Measurements from ENCODE around the gene NEDD9.

NEDD9 gene

DNA sequence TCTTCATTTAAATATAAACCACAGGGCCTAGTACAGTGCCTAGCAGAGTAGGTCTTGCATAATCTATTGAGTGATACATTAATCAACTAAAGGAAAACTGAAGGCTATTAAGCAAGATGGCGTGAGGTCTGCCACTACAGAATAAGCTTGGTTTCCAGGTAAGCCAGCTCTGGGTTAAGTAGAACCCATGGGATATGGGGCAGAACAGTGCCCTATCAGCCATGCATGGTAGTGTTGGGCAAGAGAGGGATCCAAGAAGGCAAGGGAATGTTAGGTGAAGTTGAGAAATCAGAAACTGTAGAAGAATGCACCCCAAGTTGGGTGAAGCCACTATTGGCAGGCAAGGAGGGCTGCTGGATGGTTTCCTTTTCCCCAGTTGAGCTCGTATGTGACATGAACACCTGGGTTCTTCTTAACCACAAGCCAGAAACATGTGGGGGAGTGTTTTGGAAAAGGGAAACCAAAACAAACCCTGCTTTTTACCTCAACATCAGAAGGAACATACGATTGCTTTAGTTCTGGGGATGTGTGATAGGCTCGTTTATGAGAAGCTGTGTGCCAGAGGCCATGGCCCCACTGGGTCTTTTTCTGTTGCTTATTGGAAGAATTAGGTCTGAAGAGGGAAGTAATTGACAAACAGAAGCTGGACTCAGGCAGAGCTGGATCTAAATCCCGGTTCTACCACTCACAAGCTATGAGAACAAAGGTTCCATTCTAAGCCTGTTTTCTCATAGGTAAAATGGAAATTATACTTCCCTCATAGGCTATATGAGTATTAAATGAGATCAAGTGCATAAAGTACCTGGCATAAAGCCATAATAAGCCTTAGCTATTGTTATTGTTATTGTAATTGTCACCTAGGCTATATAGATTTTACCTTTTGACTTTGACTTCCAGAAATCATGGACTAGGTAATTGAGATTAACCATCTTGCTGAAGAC lies 33.5 kb downstream of the NEDD9 start:
- TF ChIP-seq, protein P1, sequence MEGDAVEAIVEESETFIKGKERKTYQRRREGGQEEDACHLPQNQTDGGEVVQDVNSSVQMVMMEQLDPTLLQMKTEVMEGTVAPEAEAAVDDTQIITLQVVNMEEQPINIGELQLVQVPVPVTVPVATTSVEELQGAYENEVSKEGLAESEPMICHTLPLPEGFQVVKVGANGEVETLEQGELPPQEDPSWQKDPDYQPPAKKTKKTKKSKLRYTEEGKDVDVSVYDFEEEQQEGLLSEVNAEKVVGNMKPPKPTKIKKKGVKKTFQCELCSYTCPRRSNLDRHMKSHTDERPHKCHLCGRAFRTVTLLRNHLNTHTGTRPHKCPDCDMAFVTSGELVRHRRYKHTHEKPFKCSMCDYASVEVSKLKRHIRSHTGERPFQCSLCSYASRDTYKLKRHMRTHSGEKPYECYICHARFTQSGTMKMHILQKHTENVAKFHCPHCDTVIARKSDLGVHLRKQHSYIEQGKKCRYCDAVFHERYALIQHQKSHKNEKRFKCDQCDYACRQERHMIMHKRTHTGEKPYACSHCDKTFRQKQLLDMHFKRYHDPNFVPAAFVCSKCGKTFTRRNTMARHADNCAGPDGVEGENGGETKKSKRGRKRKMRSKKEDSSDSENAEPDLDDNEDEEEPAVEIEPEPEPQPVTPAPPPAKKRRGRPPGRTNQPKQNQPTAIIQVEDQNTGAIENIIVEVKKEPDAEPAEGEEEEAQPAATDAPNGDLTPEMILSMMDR (IDR thresholded peaks at IDR 0.05), result no peak

DNA sequence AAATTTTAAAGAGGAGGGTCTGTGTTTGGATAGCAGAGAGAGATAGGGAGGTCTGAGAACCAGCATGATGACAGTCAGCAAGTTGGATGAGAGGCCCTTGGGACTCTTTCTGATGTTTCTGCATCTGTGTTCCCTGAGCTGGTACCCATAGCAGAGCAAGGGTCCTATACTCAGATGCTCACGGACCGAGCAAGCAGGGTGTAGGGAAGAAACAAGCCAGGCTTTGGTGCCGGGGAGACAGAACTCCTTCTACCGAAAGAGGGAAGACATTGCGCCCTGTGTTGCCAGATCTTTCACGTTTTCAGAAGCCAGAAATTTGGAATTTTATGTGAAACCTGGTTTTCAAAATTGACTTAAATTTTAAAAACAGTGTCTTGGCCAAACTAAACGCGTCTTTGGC lies 34.6 kb downstream of the NEDD9 start:
- TF ChIP-seq, protein P1 (IDR thresholded peaks at IDR 0.05), result no peak

DNA sequence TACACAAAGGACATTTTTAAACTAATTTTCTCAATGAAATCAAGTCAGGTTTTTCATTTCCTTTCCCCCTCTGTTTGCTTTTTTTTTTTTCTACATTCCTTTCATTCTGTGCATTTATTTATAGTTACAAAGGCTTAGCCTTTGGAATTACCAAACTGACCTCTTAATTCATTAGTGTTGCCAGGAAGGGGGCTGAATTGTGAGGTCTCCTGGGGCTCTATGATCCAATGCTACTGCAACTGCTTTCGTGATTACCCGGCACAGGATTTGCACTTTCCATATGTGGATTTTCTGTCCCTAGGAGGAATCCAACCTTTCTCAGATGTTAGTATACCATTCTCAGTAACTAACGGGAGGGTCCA lies 35.3 kb downstream of the NEDD9 start:
- TF ChIP-seq, protein P1 (IDR thresholded peaks at IDR 0.05), result no peak

DNA sequence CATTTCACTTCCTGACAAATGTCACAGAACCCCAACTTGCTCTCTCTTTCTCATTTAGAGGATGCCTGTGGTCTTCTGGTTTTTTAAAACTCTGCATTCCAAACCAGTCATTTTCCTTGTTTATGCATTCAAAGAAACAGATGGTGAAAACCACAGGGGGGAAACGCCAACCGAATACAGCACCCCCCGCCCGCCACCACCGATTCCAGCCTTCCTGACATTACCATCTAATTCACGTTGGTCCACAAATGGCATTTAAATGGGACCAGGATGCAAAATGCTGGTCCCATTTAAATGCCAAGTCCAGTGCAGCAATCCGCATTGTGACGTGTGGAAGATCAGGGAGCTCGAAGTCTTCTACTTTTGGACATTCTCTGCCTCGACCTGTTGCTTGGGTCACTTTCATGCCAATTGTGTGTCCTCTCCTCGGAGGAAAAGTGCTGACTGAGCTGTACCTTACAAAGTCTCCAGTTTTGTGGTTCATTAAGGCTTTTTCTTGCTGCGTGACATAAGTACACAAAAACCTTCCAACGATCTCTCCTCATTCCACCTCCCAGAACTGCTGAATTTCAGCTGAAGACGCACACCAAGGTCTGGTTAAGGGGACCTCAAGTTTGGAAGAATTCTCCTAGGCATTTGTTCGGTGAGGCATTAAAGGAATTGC lies 35.8 kb downstream of the NEDD9 start:
- TF ChIP-seq, protein P1 (IDR thresholded peaks at IDR 0.05), result no peak

DNA sequence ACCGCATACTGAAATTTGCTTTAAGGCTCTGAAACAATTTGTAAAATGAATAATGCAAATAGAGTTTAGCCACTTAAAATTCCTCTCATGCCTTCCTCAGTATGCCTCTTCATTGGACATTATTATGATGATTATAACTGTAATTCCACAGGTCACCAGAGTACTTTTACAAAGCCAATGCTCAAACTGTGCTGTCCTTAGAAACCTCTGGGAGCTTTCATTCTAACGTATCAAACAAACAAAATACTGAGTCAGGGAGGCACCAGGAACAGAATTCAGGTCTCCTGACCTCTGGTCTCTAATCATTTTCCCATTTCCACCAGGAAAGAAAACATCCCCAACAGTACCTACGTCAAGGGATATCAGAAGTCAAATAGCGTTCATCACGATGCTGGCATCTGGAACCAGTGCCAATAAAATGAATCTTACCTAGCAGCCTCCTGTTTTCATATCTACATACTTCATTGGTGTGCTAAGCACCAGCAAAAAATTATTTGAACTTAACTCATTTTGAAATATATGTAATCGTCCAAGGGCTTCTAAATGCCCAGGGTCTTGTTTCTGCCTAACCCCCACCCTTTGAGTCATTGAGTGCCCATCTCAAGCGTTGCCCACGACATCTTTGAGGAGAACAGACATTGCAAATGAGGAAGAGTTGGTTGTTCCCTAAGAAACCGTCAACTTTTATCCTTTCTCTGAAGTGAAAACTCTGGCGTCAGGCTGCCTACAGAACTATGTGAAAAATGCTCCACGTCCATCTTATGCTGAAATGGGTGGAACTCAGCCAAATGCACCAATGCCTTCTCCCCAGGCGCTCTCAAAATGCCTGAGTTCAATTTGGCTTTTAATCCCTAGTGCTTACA lies 37.9 kb downstream of the NEDD9 start:
- TF ChIP-seq, protein P1 (IDR thresholded peaks at IDR 0.05), result no peak

DNA sequence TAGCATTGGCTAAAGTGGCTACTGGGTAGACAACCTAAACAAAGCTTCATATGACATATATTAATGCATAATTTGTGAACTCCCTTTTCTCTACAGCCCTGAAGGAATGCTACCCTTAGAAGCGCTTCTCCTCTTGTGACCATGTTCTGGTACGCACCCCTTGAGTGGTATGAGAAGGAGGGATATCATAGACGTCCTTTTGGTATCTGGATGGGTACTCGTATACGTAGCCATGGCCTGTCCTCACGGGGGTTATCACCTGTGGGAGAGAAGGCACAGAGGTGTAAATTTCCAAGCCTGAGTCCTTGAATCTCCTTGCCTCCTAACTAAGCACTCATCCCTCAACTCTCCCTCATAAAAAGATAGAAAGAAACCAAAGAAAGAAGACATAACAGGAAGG lies 39.0 kb downstream of the NEDD9 start:
- TF ChIP-seq, protein P1 (IDR thresholded peaks at IDR 0.05), result no peak

DNA sequence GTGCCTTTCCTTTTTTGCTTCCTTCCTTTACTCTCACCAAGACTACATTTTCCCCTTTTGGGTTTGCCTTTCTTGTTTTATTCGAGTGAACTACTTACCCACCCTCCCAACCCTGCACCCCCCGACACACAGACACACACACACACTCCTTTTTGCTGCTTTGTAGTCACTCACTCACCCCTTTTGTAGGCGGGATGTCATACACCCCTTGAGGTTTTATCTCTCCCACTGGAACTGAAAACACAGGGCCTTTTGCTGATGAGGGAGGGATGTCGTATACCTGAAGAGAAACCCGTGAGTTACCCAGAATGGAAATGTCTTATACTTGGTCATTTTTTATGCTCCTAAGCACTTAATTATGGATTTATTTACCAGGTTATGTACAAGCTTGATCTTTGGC lies 40.3 kb downstream of the NEDD9 start:
- TF ChIP-seq, protein P1 (IDR thresholded peaks at IDR 0.05), result no peak
